GM21825 (cell line): ENCODE results near the gene ADD2.

Source experiments
- ATAC-seq: cut with Tn5 transposase; IDR thresholded peaks from one replicate; pipeline ENCODE4 v1.9.1; 2021; ENCODE audit warnings: mild to moderate bottlenecking, moderate library complexity; ENCODE audit not compliant: unreplicated experiment

ADD2 gene

DNA sequence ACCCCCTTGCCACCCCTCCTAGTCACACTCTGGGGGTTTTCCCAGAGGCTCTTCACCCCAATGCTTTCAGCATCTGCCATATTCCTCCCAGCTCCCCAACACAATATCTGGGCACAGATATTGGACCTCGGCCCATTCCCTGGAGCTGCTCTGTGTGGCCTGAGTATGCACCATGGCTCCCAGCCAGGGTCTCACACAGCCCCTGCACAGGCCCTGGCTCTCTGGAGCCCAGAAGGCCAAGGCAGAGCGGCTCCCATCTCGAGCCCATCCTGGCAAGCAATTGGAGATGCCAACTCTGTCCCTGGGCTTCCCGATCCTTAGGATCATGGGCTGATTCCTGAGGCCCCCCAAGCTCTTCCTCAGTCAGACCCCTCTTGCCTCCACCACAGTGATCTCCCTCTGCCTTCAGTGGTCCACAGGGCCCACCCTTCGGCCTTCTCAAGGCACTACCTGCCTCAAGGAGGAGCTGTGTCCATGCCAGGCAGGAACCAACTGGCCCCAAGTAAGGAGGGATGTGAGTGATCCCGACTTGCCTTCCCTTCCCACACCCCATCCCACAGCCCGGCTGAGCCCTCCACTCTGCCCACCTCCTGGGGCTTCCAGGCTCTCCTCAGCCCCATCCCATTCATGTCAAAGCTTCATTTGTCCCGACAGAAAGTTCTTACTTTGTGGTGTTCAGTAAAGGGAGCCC, 62.7 kb downstream of the ADD2 start:
- ATAC-seq = no peak

GRCh38 chr2:70703900-70704549, 64.0 kb downstream of the ADD2 start:
- ATAC-seq = no peak

DNA sequence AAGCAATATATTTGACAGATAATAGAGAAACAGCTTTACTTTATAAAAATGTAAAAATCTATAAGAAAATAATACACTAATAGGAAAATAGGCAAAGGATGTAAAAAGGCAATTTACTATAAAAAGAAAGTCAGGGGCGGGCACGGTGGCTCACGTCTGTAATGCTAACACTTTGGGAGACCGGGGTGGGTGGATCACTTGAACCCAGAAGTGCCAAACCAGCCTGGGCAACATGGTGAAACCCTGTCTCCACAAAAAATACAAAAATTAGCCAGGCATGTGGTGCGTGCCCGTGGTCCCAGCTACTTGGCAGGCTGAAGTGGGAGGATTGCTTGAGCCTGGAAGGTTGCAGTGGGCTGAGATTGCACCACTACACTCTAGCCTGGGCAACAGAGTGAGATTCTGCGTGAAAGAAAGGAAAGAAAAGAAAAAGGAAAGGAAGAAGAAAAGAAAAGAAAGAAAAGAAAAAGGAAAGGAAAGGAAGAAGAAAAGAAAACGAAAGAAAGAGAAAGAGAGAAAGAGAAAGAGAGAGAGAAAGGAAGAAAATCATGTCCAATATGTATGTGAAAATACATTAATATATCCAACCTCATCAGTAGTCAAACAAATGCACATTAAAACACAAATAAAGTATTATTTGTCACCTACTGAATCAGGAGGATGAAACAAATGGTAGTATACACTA, 65.1 kb downstream of the ADD2 start:
- no peak for ATAC-seq

- ATAC-seq = no peak
These were observed 69.2 kb downstream of the ADD2 start for GRCh38 chr2:70698847-70699246.

GRCh38 chr2:70697603-70698383, 70.2 kb downstream of the ADD2 start:
- no peak for ATAC-seq

GRCh38 chr2:70696142-70696541, 71.9 kb downstream of the ADD2 start:
- ATAC-seq = no peak

- ATAC-seq = no peak
These were observed 75.7 kb downstream of the ADD2 start for GRCh38 chr2:70692256-70692655.

DNA sequence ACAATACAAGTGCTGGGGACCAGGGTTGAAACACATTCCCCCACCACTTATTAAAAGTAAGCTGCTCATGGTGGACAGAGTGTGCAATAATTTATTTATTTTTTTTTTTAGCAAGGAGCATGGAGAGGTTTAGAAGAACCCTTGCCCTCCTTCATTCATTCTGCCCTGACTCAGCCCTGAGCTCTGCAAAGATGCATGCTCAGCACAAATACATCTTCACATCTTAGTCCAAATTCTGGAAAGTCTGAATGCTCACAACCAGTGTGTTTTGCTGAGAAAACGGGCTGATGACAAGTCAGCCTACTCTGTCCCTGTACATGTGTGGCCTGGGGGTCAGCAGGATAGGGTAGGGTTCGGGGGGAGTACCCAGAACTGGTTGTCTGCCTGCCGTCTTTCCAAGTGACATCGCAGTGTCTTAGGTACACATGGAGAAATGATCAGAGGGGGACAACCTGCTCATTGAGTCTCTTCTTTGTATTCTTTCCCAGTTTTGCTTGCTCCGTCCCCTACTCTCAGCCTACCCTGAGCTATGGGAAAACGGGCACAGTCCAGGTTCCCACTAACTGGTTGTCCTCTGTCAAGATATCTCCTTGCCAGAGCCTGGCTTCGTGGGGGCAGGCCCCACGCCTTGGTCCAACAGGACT, 76.4 kb downstream of the ADD2 start:
- ATAC-seq = no peak

- ATAC-seq = no peak
These were observed 77.2 kb downstream of the ADD2 start for GRCh38 chr2:70690846-70691245.

DNA sequence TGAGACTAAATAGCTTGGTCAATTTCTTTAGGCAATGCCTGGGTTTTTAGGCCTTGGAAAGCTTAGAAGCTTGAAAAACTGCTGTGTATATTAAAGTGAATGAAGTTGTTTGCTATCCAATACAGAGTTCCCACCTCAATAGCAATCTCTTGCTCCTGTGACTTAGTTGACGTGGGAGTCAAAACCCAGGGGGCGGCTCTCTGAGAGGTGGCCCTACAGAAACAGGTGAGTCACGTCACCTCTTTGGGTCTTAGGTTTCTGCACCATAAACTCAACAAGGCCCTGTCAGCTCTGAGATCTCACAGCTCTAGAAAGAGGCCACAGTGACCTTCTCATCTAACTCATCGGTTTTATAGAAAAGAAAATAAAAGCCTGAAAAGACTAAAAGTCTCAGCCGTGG, 79.6 kb downstream of the ADD2 start:
- ATAC-seq = no peak

DNA sequence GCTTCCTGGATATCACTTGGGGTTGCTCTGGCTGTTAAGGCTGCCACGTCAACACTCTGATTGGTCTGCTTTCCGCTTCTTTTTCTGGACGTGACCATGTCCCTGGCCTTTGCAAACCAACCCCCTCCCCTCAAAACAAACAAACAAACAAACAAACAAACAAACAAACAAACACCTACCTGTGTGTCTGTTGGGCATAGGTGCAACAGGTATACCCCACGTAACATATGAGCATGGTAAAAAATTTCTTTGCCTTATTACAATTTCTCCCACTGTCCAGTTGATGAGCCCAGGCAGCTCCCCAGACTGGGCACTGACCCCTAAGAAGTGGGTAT, 80.6 kb downstream of the ADD2 start:
- no peak for ATAC-seq

DNA sequence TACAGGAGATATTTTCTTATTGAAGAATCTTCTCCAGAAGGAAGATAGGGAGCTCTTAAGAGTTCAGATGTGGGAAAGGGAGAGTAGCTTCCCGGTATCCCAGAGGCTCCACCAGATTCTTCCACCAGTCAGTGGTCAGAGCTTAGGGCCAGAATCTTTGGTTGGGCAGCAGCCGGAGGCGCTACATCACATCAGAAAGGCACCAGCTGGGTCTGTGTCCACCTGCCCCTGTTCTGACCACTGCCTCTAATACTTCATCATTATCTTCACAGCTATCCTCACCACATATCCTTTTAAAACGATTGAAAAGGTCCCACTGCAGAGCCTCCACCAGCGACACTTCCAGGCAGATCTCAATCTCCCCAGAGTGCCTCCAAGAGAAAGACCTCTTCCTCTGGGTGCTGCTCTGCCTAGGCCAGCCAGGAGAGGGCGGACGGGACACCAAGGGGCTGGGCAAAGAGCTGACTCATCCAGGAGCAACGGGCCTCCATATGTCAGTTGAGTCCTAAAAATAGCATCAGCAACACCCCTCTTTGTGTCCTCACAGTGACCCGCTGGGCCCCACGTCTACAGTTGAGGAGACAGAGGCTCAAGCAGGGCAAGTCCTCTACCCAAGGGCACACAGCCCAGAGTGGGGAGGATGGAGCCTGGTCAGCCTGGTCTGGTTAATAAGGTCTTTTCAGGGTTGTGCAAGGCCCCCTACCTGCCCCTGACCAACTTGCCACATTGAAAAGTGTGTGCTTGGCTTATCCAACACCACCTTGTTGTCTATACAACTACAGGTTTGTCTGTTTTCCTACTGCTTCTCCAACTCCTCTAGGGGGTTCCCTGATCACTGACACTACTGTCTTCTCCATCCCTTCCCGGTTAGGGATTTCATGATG, 81.2 kb downstream of the ADD2 start:
- ATAC-seq = no peak

GRCh38 chr2:70685771-70686171, 82.2 kb downstream of the ADD2 start:
- no peak for ATAC-seq

DNA sequence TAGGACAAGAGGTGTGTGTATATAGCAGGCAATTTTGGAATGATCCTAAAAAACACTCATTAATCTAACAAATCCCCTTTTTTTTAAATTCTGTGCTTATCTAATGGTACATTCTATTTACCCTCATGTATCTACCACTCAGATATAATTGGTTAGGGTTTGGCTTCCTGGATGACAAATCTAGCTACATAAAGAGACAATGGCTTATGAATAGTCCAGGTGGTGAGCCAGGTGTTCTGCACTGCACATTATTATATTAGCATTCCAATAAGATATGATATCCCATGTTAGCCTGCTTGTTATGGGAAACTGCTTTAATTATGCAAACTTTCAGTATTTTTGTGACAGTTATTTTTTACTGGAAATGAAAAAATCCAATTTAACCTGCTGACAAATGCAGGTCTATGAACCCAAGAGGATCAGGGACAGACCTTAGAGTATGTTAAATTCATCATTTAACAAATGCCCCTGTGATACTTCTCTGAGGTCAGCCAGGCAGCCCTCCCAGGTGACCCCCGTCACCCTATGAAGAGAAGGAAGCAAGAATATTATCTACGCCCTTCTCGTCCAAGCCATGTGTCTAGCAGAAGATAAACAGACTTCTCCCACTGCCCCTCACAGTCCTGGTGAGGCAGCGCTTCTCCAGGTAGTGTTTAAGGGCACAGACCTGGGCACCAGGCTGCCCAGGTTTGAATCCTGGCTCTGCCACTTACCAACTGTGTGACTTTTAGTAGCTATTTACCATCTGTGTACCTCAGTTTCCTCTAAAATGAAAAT, 83.0 kb downstream of the ADD2 start:
- no peak for ATAC-seq

DNA sequence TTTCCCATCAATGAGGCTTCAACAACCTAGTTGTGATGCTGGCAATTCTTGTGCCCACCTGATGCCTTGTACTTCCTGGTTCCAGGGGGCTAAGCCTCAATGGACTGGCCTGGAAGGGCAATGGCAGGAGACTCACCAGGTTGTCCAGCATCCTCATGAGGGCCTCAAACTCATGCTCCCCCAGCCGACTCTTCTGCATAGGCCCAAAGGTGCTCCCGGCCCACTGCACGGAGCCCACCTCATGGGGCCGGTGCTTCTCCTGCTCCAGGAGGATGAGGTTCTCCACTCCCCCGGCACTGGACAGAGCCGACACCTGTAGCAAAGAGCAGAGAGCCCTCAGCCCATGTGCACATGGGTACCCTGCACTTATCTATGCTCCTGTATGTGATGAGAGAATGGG, 84.5 kb downstream of the ADD2 start:
- ATAC-seq = no peak

- ATAC-seq = no peak
These were observed 87.3 kb downstream of the ADD2 start for GRCh38 chr2:70680735-70681134.

GRCh38 chr2:70679259-70679658, 88.7 kb downstream of the ADD2 start:
- ATAC-seq = no peak

- ATAC-seq = no peak
These were observed 89.3 kb downstream of the ADD2 start for GRCh38 chr2:70678576-70679143.
